GM21529 (cell line): Measurements from ENCODE around the gene UQCC5.

Experiments
- ATAC-seq: cut with Tn5 transposase; IDR thresholded peaks from one replicate; pipeline ENCODE4 v1.9.1; 2021; ENCODE audit not compliant: unreplicated experiment

The UQCC5 gene, protein sequence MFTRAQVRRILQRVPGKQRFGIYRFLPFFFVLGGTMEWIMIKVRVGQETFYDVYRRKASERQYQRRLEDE

GRCh38 chr3:52536369-52537164 is at the start of gene UQCC5:
Gene UQCC5 (plus strand): TSS chr3:52536605. CDS start chr3:52536756, 151 bp downstream.
- peak; percentile 79 for ATAC-seq

DNA sequence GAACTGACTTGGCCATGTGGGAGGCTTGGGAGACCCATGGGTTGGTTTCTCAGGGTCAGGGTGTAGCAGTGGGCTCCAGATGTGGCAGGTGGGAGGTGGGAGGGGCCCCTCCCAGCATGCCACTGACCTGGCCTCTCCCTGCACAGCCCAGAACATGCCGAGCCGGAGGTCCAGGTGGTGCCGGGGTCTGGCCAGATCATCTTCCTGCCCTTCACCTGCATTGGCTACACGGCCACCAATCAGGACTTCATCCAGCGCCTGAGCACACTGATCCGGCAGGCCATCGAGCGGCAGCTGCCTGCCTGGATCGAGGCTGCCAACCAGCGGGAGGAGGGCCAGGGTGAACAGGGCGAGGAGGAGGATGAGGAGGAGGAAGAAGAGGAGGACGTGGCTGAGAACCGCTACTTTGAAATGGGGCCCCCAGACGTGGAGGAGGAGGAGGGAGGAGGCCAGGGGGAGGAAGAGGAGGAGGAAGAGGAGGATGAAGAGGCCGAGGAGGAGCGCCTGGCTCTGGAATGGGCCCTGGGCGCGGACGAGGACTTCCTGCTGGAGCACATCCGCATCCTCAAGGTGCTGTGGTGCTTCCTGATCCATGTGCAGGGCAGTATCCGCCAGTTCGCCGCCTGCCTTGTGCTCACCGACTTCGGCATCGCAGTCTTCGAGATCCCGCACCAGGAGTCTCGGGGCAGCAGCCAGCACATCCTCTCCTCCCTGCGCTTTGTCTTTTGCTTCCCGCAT is 49.2 kb upstream of the UQCC5 start:
- ATAC-seq: no peak

- ATAC-seq: no peak
Observed at GRCh38 chr3:52487788-52488691, 48.4 kb upstream of the UQCC5 start.

GRCh38 chr3:52488746-52489145 is 47.7 kb upstream of the UQCC5 start:
- ATAC-seq: no peak

DNA sequence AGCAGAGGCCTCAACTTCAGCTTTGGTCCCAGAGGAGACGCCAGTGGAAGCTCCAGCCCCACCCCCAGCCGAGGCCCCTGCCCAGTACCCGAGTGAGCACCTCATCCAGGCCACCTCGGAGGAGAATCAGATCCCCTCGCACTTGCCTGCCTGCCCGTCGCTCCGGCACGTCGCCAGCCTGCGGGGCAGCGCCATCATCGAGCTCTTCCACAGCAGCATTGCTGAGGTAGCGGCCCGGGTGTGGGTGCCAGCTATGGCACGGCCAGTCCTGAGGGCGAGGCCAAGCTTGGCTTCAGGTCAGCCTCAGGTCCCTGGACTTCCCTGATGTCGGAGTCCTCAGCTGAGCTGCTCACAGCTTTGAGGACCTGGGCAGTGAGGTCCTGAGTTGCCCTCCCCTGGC is 47.0 kb upstream of the UQCC5 start:
- no peak for ATAC-seq

DNA sequence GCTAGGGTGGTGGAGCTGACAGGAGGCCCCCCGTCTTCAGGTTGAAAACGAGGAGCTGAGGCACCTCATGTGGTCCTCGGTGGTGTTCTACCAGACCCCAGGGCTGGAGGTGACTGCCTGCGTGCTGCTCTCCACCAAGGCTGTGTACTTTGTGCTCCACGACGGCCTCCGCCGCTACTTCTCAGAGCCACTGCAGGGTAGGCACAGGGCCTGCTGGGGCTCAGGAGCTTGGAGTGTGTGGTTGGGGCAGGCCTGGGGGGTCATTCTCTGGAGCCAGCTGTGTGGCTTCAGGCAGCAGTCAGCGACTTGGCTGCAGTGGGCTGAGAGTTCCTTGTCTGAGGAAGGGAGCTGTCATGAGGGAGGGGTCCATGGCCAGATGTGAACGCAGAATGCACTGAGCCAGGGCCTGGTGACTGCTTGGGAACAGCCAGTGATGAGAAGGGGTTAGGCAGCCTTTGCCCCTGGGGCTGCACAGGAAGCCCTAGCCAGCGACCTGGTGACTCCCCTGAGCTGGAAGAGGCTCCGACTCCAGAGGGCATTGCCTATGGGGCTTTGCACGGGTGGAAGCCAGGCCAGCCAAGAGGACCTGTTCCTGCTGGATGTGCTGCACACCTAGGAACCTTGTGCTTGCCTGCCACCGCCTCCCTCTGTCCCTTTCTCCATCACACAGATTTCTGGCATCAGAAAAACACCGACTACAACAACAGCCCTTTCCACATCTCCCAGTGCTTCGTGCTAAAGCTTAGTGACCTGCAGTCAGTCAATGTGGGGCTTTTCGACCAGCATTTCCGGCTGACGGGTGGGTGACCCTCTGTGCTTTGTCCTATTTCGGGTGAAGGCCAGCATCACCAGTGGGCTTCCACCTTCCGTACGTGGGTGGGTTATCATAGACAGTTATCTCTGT is 46.1 kb upstream of the UQCC5 start:
- no peak for ATAC-seq

DNA sequence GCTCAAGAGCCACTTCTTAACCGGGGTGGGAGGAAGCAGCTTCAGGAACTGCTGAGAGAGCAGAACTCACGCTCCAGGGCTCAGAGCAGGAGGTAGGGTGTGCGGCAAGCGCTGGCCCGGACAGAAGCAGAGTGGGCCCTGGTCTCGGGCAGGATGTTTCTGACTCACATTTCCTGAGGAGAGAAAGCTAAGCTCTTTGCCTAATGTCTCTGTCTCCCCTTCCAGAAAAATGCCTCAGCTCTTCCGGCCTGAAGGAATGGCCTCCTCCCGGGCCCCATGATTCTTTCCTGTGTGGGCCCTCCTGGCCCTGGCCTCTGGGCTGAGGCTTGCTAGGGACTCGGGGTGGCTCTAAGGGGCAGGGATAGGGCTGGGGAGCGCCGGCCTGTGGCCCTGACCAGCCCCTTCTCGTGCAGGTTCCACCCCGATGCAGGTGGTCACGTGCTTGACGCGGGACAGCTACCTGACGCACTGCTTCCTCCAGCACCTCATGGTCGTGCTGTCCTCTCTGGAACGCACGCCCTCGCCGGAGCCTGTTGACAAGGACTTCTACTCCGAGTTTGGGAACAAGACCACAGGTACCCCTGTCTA is 45.4 kb upstream of the UQCC5 start:
- ATAC-seq: no peak

GRCh38 chr3:52492059-52492458 is 44.3 kb upstream of the UQCC5 start:
- ATAC-seq: no peak

GRCh38 chr3:52493232-52494017 is 43.0 kb upstream of the UQCC5 start:
- no peak for ATAC-seq

DNA sequence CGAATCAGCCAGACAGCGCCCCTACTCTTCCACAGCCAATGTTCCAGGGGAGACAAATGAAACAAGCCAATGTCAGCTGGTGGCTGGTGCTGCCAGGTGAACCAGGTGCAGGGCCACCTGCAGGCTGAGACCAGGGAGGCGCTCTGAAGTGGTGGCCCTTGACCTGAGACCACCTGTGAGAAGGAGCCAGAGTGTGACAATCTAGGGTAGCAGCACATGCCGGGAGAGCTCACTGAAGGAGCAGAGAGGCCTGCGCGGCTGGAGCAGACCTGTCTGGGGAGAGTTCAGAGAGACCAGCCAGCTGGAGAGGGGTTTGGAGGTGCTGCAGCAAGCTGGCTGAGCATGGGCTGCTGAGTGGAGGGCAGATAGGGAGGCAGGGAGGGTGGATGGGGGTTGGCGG is 42.0 kb upstream of the UQCC5 start:
- no peak for ATAC-seq

DNA sequence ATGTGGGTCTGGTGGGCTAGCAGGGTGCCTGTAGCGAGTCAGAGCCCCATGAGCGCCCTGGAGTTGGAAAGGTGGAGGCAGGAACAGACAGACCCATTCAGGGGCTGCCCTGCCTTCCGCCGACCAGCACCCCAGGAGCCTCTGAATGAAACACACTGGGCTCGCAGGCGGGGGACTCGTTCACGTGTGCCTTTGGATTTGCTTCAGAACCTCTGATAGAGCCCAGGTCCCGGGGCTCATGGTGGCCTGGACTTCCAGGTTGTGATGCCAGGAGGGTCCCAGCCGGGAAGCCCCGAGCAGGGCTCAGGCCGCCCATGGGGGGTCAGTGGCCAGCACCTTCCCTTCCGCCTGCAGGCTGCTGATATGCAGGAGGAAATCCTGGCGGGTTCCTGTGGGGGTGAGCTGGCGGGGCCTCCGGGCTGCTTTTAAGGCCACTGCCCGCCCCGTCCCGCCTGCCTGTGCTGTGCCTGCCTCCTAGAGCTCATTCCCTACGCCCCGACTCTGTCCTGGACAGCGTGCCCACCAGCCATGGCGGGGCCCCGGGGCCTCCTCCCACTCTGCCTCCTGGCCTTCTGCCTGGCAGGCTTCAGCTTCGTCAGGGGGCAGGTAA is 41.4 kb upstream of the UQCC5 start, which contains the start of gene STAB1:
Gene STAB1, plus strand, starts transcription at position 453 of the 610 bp plus-strand sequence. Its CDS starts 76 bp downstream, at position 529.
- ATAC-seq: no peak

DNA sequence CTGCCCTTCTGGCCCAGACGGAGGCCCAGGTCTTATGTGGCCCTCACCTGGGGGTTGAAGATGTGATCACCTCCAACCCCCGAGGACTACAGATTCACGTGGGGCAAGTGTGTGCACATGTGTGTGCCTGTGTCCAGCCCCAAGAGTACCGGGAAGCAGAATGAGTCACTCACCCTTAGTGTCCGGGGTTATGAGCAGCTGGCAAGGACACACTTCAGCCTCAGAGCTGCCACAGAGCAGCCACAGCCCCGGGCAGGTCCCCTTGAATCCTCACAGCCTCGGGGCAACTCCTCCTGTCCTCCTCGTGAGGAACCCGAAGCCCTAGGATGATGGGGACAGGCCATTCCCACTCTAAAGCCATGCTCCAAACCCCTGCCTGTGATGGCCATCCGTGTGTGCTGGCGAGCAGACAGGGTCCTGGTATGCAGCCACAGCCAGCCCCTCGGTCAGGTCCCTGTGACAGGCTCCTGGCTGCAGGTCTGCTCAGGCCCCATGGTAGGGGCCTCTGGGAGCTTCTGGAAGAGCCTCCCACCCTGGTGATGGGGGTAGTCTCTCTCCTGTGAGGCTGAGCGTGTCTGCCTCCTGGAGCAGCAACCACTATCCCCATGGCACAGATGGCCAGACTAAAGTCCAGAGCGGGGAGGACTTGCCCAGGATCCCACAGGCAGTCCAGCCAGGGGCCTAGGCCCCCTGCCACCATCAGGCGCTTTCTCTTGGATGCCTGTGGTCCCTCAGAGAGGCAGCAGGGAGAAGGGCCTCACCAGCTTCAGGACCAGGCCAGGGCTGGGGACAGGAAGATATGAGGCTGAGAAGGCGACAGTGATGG is 40.4 kb upstream of the UQCC5 start:
- ATAC-seq: no peak

DNA sequence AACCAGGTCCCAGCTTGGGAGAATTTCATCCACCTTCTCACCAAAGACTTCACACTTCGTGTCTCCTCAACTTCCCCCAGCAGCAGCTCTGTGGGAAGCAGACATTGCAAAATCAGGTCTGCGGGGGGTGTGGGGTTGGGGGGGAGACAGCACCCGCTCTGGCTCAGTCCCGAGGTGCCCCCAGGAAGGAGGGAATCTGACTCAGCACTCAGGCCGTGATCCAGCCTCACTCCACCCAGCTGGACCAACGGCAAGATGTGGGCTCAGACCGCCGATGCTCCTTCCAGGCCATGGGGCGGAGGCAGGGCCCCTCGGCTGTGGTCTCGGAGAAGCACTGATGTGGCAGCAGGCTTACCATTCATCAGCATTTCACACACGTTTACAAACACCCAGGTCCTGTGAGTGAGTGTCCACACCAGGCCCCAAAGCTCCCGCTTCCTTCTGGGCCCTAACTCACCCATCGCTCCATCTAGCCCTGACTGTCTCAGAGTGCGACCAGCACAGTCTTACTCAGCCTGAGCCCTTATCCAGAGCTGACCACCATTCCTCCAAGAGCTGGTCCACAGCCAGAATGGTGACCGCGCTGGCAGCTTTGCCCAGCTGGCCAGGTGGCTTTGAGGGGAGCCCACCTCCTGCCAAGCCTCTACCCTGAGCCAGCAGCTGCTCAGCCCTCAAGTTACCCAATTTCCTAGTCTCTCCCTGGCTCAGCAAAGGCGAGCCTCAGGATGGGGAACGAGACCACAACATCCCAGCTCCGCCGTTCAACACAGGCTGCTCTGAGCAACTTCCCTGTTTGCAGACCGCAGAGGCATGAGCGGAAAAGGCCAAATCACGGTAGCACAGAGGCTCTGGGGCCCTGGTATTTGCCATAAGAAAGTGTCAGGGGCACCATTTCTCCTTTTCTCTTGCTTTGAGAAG is 38.0 kb upstream of the UQCC5 start:
- no peak for ATAC-seq

DNA sequence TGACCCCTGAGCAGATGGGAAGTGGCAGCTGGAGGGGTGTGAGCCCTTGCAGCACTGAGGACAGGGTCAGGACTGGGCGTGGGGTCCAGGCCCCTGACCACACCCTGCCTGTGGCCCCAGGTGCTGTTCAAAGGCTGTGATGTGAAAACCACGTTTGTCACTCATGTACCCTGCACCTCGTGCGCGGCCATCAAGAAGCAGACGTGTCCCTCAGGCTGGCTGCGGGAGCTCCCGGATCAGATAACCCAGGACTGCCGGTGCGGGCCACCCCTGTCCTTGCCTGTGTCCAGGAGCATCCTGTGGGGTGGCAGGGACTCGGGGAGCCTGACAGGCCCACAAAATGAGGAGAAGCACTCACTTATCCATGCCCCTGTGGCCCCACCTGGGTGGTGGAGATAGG is 35.4 kb upstream of the UQCC5 start:
- no peak for ATAC-seq

DNA sequence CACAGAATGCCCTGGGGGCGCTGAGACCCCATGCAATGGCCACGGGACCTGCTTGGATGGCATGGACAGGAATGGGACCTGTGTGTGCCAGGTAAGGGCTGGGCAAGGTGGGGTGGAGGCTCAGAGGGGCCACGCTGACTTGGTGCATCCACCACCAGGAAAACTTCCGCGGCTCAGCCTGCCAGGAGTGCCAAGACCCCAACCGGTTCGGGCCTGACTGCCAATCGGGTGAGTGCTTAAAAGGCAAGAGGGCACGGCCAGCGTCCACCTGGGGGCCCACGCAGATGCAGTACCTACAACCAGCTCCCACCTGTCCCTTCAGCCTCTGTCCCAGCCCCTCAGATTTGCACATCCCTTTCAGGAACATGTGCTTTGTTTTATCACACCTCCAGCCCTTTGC is 34.4 kb upstream of the UQCC5 start:
- no peak for ATAC-seq

- no peak for ATAC-seq
Observed at GRCh38 chr3:52502808-52503350, 33.5 kb upstream of the UQCC5 start.
